HG03460 (cell line): Measurements from ENCODE around the gene SERAC1.

Source experiments
- ATAC-seq: cut with Tn5 transposase; IDR thresholded peaks from one replicate; pipeline ENCODE4 v1.9.1; 2021; ENCODE audit not compliant: unreplicated experiment

The SERAC1 gene

DNA sequence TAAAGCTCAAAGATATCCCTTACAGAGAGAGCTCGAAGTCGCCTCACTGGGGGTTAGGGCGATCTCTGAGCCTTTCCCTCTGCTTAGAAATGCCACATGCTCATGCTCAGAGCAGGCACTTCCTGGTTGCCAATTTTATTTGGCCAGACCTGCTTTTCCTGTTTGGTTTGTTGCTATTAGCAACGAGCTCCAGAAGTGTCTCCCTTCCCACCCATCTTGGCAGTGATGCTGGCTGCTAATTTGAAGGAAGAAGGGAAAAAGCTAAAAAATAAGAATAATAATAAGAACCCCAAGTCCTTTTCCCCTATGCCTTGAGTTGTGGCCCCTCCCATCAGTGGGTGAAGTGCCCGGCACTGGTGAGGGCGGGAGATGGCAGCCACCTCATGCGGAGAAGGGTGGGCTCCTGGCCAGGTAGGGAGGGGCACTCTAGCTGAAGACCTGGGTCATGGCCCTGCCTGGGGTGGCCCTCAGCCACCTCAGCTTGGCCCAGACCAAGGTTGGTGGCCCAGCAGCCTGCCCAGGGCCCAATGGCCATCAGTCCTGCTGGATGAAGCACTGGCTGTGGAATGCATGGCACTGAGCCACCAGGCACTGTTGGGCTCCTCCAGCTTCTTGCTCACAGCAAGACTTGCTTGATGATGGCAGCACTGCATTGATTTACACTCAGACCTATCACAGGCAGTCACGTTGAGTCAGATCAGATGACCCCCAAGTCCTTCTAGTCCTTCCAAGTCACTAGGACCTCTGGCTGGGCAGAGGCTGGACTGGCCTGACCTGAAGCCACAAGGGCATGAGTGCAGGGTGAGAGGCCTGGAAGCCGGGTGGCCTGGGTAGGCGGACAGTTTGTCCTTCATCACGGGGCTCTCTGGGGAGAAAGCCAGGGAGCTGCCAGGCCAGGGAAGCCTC is 107.4 kb downstream of the SERAC1 start:
- ATAC-seq = no peak
